Heart left ventricle (tissue), 16 donors: Measurements from ENCODE around the gene BICD2. TPM values are rescaled to one million over a fixed set of nuclear protein-coding genes. Genes with fewer than 3 reads are reported as not detected.

Experiments
- ATAC-seq, 4 donors: fragments of 200-7000 bp; cut with Tn5 transposase; one replicate each; pipeline ENCODE4 v1.9.1; 2020 to 2022; ENCODE audit warnings: moderate library complexity in 4 of 4, mild to moderate bottlenecking in 3 of 4, moderate number of reproducible peaks in 1 of 4
- DNase-seq, 5 donors: peaks; one replicate each; pipeline ENCODE4 v3.0.0-alpha.2; 2020
- H3K27ac ChIP-seq, 12 donors: fragments of 200-600 bp; sonication (generic) in 4 of 12; one replicate each; pipeline versions ENCODE4 v1.5.0 to v1.8.0; 2016 to 2022; ENCODE audit warnings: mild to moderate bottlenecking in 2 of 12
- H3K27me3 ChIP-seq, 9 donors: fragments of 200-600 bp; sonication (generic) in 2 of 9; one replicate each; pipeline versions ENCODE4 v1.5.1 to v1.8.0; 2016 to 2022; ENCODE audit warnings: mild to moderate bottlenecking in 3 of 9
- H3K36me3 ChIP-seq, 9 donors: fragments of 200-600 bp; sonication (generic) in 2 of 9; one replicate each; pipeline versions ENCODE4 v1.5.0 to v1.8.0; 2018 to 2022; ENCODE audit warnings: mild to moderate bottlenecking in 2 of 9
- H3K4me1 ChIP-seq, 12 donors: fragments of 200-600 bp; sonication (generic) in 4 of 12; one replicate each; pipeline versions ENCODE4 v1.5.0 to v1.8.0; 2016 to 2022; ENCODE audit warnings: mild to moderate bottlenecking in 3 of 12
- H3K4me3 ChIP-seq, 12 donors: fragments of 200-600 bp; sonication (generic) in 4 of 12; one replicate each; pipeline versions ENCODE4 v1.5.0 to v1.8.0; 2017 to 2022; ENCODE audit warnings: mild to moderate bottlenecking in 9 of 12, moderate library complexity in 4 of 12
- H3K9me3 ChIP-seq, 12 donors: fragments of 200-600 bp; sonication (generic) in 4 of 12; one replicate each; pipeline versions ENCODE4 v1.5.0 to v1.8.0; 2016 to 2022; ENCODE audit warnings: mild to moderate bottlenecking in 1 of 12
- POLR2A ChIP-seq, 2 donors: fragments of 450-650 bp; IDR thresholded peaks; one replicate each; pipeline ENCODE4 v1.6.1; 2017; ENCODE audit warnings: antibody characterized with exemption in 2 of 2, mild to moderate bottlenecking in 2 of 2, moderate library complexity in 2 of 2
- WGBS, 4 donors: extraction: QIAGEN DNeasy Blood & Tissue Kit in 2 of 4; methylation state at CpG; one replicate each; pipeline versions ENCODE4 v1.1.5 to v1.1.7; 2013 to 2018; 5-methylcytosine and 5-hydroxymethylcytosine counted together
- intact Hi-C, 10 donors: fragments of 100-400 bp; cut with DNase I; formaldehyde crosslinking; loops; one replicate each; pipeline versions ENCODE4 v1.11.1 to v1.14.2; 2022
- polyA plus RNA-seq, 2 donors: library from polyadenylated mRNA; stranded (reverse); fragments of 200-250 nt; gene quantifications; one replicate each; pipeline ENCODE4 v1.2.3, GENCODE V29; 2013
- total RNA-seq, 9 donors: library from RNA; depleted of rRNA in 2 of 9; stranded (reverse); fragments of >200 nt in 2 of 9; fragmentation: NEBNext Ultra II Directional in 3 of 9; extraction: Animal tissue kit (Norgen Biotek cat#: 25700) in 3 of 9; gene quantifications; one replicate each; pipeline versions ENCODE4 v1.1.0 to v1.2.4, GENCODE V29; 2016 to 2023
- TF ChIP-seq, protein P1 (sequence below), 12 donors: fragments of 200-600 bp; sonication (generic) in 4 of 12; IDR thresholded peaks; one replicate each; pipeline versions ENCODE4 v1.5.0 to v1.8.0; 2018 to 2022; ENCODE audit warnings: antibody characterized with exemption in 12 of 12, mild to moderate bottlenecking in 5 of 12
- donor health status: ischemic (EF 13 %, LVEDD 7.1; RV severe dilation, severe dysfunction).
- donor health status: healthy with polysubstance abuse.
- donor health status: DM: no; HTN: yes; CAD: no.
- donor health status: DM: no; HTN: no; CAD: no.
- donor health status: ischemic (EF 25% LVEDD 6.9; RV normal size, moderate dysfunction).
- donor health status: ischemic (EF 25% LVEDD 5.7; RV mildly dilated, moderate dysfunction).
- donor health status: healthy.
- donor health status: DM: yes; HTN: yes; CAD: no.
- donor health status: ischemic (EF 35%, LVEDD 5.7; RV mildly dilated, moderate dysfunction).
- donor health status: nonischemic (EF 11% LVEDD 7.7; RV severe dilation, severe dysfunction).
- donor health status: DM: yes; HTN: yes; CAD: no.
- donor health status: PGD.
- donor health status: ischemic (EF 29% LVEDD 5.4; RV normal size, mild dysfunction).
- donor health status: nonischemic (EF 23%, LVEDD 6.1; RV moderate dilation, normal function).

Gene BICD2
- total and polyA plus RNA-seq, 11 donors, result 17.6 to 56.7 (median 35.9) TPM

DNA sequence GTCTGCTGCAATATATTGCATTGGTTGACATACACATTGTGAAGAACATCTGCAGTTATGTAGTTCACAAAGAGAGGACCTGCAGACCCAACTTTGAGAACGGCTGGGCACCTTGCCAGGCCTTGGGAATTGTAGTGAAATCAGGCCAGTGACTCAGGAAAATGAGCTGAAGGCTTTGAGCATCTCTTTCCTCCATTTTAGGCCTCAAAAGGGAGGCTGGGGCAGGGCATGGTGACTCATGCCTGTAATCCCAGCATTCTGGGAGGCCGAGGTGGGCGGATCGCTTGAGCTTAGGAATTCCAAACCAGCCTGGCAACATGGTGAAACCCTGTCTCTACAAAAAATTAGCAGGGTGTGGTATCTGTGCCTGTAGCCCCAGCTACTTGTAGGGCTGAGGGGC lies 93.3 kb downstream of the BICD2 start:
- DNase-seq (peak in 4 of 5 donors; percentile 33 to 58 (median 39)), ATAC-seq (no peak)
- Histone ChIP-seq H3K4me1 (peaks cover 0 to 38% (median 20%) of the 10 kb centered on the region in 12 donors), H3K4me3 (peak overlapping the region in 9 of 12 donors; percentile 78 to 98 (median 93)), H3K9me3 (no peaks in the 10 kb centered on the region), H3K27me3 (no peaks in the 10 kb centered on the region), H3K27ac (peak overlapping the region in 2 of 12 donors; percentile 12 to 98), H3K36me3 (peaks cover 0 to 10% (median 2%) of the 10 kb centered on the region in 9 donors)
- intact Hi-C loops, result loop anchor here in 6 of 10 donors (5.0 to 10.0 kb wide), 5 partner anchors 36 to 93 kb away; partner anchors contain the start of gene BICD2 (in 3 of the 6)
- TF ChIP-seq, protein P1, sequence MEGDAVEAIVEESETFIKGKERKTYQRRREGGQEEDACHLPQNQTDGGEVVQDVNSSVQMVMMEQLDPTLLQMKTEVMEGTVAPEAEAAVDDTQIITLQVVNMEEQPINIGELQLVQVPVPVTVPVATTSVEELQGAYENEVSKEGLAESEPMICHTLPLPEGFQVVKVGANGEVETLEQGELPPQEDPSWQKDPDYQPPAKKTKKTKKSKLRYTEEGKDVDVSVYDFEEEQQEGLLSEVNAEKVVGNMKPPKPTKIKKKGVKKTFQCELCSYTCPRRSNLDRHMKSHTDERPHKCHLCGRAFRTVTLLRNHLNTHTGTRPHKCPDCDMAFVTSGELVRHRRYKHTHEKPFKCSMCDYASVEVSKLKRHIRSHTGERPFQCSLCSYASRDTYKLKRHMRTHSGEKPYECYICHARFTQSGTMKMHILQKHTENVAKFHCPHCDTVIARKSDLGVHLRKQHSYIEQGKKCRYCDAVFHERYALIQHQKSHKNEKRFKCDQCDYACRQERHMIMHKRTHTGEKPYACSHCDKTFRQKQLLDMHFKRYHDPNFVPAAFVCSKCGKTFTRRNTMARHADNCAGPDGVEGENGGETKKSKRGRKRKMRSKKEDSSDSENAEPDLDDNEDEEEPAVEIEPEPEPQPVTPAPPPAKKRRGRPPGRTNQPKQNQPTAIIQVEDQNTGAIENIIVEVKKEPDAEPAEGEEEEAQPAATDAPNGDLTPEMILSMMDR (IDR thresholded peaks at IDR 0.05), result no peak
- TF ChIP-seq POLR2A (IDR thresholded peaks at IDR 0.05), result no peak
- 77 to 89% (median 79%) methylated on average over 4 of the region's 4 CpGs for WGBS, 4 donors

DNA sequence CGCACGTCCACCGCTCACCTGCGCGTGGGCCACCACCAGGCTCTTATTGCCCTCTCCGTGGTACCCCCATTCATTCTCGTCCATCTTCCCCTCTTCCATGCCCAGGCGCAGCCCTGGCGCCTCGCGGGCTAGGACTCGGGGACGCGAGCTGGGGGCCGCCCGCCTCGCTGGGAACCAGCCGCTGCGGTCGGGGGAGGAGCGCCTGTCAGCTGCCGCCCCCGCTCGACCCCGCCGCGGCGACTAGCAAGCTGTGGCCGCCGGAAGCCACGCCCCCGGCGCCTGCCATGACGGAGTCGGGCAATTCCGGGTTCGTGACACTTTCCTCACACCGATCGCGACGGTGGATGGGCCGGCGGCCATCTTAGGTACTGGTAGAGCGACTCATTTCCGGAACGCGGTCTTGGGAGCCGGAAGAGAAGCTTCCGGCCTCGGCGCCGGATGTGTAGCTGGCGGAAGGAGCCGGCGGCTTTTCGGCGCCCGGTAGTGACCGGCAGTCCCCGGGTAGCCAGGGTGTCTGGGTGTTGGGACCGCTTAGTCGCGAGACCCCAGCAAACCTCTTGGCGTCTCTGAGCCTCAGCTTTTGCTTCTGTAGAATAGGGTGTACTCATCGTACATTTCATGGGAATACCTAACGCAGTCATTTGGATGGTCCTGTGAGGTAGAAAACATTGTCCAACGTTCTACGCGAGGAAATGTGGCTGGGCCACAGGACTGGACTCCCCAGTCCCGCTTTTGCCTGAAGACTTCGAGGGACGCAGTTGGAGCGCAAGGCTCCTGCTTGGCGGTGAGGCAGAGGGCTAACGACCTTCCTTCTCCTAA lies 94.5 kb downstream of the BICD2 start, which contains the start of gene IPPK:
IPPK (minus strand) TSS at position 242 of the 819 bp plus-strand sequence; CDS start at position 99, 143 bp downstream.
- peaks cover 0 to 16% (median 6%) of the 10 kb centered on the region in 9 donors for H3K36me3 ChIP-seq

DNA sequence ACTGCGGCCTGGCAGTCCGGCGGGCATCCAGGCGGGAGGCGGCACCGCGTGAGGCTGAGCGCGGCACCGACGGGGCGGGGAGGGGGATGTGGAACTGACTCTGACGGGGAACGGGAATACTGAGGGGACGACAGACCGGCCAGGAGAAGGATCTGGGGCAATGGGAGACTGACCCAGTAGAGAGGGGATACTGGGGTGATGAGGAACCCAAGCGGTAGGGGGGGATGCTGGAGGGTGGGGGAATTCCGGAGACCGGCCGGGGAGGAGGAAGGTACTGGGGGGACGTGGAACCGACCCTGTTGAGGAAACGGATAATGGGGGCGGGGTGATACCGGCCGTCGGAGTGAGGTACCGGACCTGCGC lies 95.1 kb downstream of the BICD2 start:
- Histone ChIP-seq H3K4me3 (peak overlapping the region; percentile 48 to 98 (median 88)), H3K9me3 (no peaks in the 10 kb centered on the region), H3K4me1 (peaks cover 0 to 54% (median 31%) of the 10 kb centered on the region in 12 donors), H3K36me3 (peaks cover 0 to 16% (median 6%) of the 10 kb centered on the region in 9 donors), H3K27me3 (no peaks in the 10 kb centered on the region), H3K27ac (peak overlapping the region; percentile 80 to 98 (median 93))
- DNase-seq (peak in 1 of 5 donors; percentile 30), ATAC-seq (peak in 3 of 4 donors; percentile 5 to 21 (median 7))
- intact Hi-C loops, result loop anchor here in 2 of 10 donors (10.0 kb wide), 2 partner anchors 45 to 345 kb away; partner anchors contain the start of genes CENPP (in 1 of the 2) and NOL8 (in 1 of the 2)
- TF ChIP-seq POLR2A (IDR thresholded peaks at IDR 0.05), result no peak
- TF ChIP-seq, protein P1 (IDR thresholded peaks at IDR 0.05), result no peak
- WGBS, 4 donors, result 1% methylated on average over 18 to 29 of the region's 29 CpGs

More for the DNA sequence above, 94.5 kb downstream of the BICD2 start, which contains the start of gene IPPK:
- Histone ChIP-seq H3K27ac (peak within 1 kb of the TSS; percentile 80 to 98 (median 93)), H3K9me3 (no peaks in the 10 kb centered on the region), H3K4me3 (peak within 1 kb of the TSS; percentile 48 to 98 (median 88)), H3K4me1 (peaks cover 0 to 48% (median 28%) of the 10 kb centered on the region in 12 donors), H3K27me3 (no peaks in the 10 kb centered on the region)
- intact Hi-C loops, result loop anchor here in 8 of 10 donors (1.0 to 10.0 kb wide), 10 partner anchors 37 to 345 kb away; partner anchors contain the start of genes BICD2 (in 4 of the 8), CENPP (in 2 of the 8) and NOL8 (in 2 of the 8)
- DNase-seq (peak; percentile 98 to 100 (median 99)), ATAC-seq (peak; percentile 94 to 98 (median 96))
- 0 to 1% (median 0%) methylated on average over 49 to 75 of the region's 75 CpGs for WGBS, 4 donors
- TF ChIP-seq POLR2A (IDR thresholded peaks at IDR 0.05), result peak; percentile 19 to 64
- TF ChIP-seq, protein P1 (IDR thresholded peaks at IDR 0.05), result no peak
